HCT116 (cell line): ENCODE measurements around the gene KIRREL3. TPM values are rescaled to one million over a fixed set of nuclear protein-coding genes. Genes with fewer than 3 reads are reported as not detected.

Experiments
- ATAC-seq: fragments of 200-7000 bp; cut with Tn5 transposase; 2 replicates; pipeline ENCODE4 v1.9.1; 2020; ENCODE audit warnings: mild to moderate bottlenecking, moderate library complexity
- BruUV-seq: library from RNA; stranded (reverse); fragments of 400-500 nt; replicated peaks from 2 replicates; lab custom pipeline; 2021; lab: Mats Ljungman, UMichigan
- CTCF ChIA-PET: fragments of 300-600 bp; sonication (Branson Sonifier 250); formaldehyde crosslinking; loops from one replicate; lab custom pipeline; 2021; ENCODE audit warnings: antibody characterized with exemption; lab: Charles Lee
- POLR2A ChIA-PET: fragments of 300-600, 350-600 bp; sonication (Branson Sonifier 250); formaldehyde crosslinking; loops from one replicate; lab custom pipeline; 2021; ENCODE audit warnings: antibody characterized with exemption; lab: Charles Lee
- RAD21 ChIA-PET, 2 experiments: fragments of 300-600 bp; sonication (Branson Sonifier 250); formaldehyde crosslinking; loops; one replicate each; lab custom pipeline; 2023; ENCODE audit warnings: low total read pairs in 2 of 2; ENCODE audit not compliant: uncharacterized antibody in 2 of 2, unreplicated experiment in 2 of 2, low non-redundant PET in 1 of 2; lab: Charles Lee
- DNase-seq: peaks from one replicate; pipeline ENCODE4 v3.0.0-alpha.2; 2010; ENCODE audit warnings: low read depth, low spot score
- H2AFZ ChIP-seq: fragments of 200-600 bp; shearing (Covaris generic), sonication (generic); 2 replicates; pipeline ENCODE4 v1.6.1; 2017; ENCODE audit warnings: low read depth, mixed run types, mixed read lengths, antibody characterized with exemption, low read length; ENCODE audit not compliant: poor library complexity, severe bottlenecking
- H3K27ac ChIP-seq: 2 replicates; pipeline ENCODE4 v1.5.1; 2012; ENCODE audit warnings: low read depth, low read length
- H3K27me3 ChIP-seq: fragments of 200-600 bp; sonication (generic); 2 replicates; pipeline ENCODE4 v1.6.1; 2016; ENCODE audit warnings: mixed run types, low read length, mixed read lengths; ENCODE audit not compliant: insufficient read depth
- H3K36me3 ChIP-seq, 2 experiments: fragments of 200-500 bp in 1 of 2; fragments of 200-600 bp in 1 of 2; sonication (Bioruptor generic) in 1 of 2; sonication (generic) in 1 of 2; 2 replicates each; pipeline versions ENCODE4 v1.5.1 to v1.6.1; 2014 to 2016; ENCODE audit warnings: low read length in 2 of 2, inconsistent platforms in 1 of 2, mixed read lengths in 1 of 2, mixed run types in 1 of 2; ENCODE audit not compliant: insufficient read depth in 2 of 2, control insufficient read depth in 1 of 2
- H3K4me1 ChIP-seq, 2 experiments: fragments of 200-600 bp in 1 of 2; sonication (generic) in 1 of 2; 2 replicates each; pipeline versions ENCODE4 v1.5.1 to v1.6.1; 2012 to 2017; ENCODE audit warnings: low read length in 2 of 2, inconsistent platforms in 1 of 2, mild to moderate bottlenecking in 1 of 2, mixed read lengths in 1 of 2, mixed run types in 1 of 2, moderate library complexity in 1 of 2; ENCODE audit not compliant: insufficient read depth in 2 of 2, control insufficient read depth in 1 of 2
- H3K4me2 ChIP-seq: fragments of 200-600 bp; sonication (generic); 2 replicates; pipeline ENCODE4 v1.6.1; 2017; ENCODE audit warnings: mixed run types, low read length, mixed read lengths
- H3K4me3 ChIP-seq, 2 experiments: fragments of 200-600 bp in 1 of 2; sonication (generic) in 1 of 2; replicated peaks in 1 of 2; 2 replicates each; pipeline ENCODE4 v1.5.1; 2011 to 2016; ENCODE audit warnings: low read length in 2 of 2, control low read depth in 1 of 2, low read depth in 1 of 2, mild to moderate bottlenecking in 1 of 2, mixed read lengths in 1 of 2, mixed run types in 1 of 2
- H3K79me2 ChIP-seq: fragments of 200-600 bp; sonication (generic); 2 replicates; pipeline ENCODE4 v1.6.1; 2017; ENCODE audit warnings: mild to moderate bottlenecking, mixed run types, low read length, moderate library complexity, mixed read lengths; ENCODE audit not compliant: insufficient read depth
- H3K9ac ChIP-seq: fragments of 200-600 bp; sonication (generic); 2 replicates; pipeline ENCODE4 v1.6.1; 2016; ENCODE audit warnings: low read length, mixed read lengths
- H3K9me2 ChIP-seq: fragments of 200-600 bp; sonication (generic), shearing (Covaris generic); 2 replicates; pipeline ENCODE4 v1.6.1; 2017; ENCODE audit warnings: mixed run types, mild to moderate bottlenecking, moderate library complexity; ENCODE audit not compliant: insufficient read depth
- H3K9me3 ChIP-seq, 2 experiments: fragments of 200-500 bp in 1 of 2; fragments of 200-600 bp in 1 of 2; sonication (Bioruptor generic) in 1 of 2; sonication (generic) in 1 of 2; 2 replicates each; pipeline ENCODE4 v1.6.1; 2014 to 2017; ENCODE audit warnings: low read length in 2 of 2, mixed read lengths in 2 of 2, inconsistent platforms in 1 of 2, low read depth in 1 of 2, mild to moderate bottlenecking in 1 of 2, mixed run types in 1 of 2, moderate library complexity in 1 of 2; ENCODE audit not compliant: control insufficient read depth in 1 of 2, insufficient read depth in 1 of 2
- H4K20me1 ChIP-seq: fragments of 200-600 bp; sonication (generic), shearing (Covaris generic); 2 replicates; pipeline ENCODE4 v1.6.1; 2017; ENCODE audit warnings: mixed run types, mild to moderate bottlenecking, moderate library complexity; ENCODE audit not compliant: insufficient read depth
- CBX3 ChIP-seq: IDR thresholded peaks from 2 replicates; pipeline ENCODE4 v1.6.1; 2012; ENCODE audit warnings: low read depth
- EGR1 ChIP-seq: IDR thresholded peaks from 2 replicates; pipeline ENCODE4 v1.6.1; 2012; ENCODE audit warnings: low read depth
- RAD21 ChIP-seq: IDR thresholded peaks from 2 replicates; pipeline ENCODE4 v1.6.1; 2012; ENCODE audit warnings: low read depth, mild to moderate bottlenecking
- SIN3A ChIP-seq: IDR thresholded peaks from 2 replicates; pipeline ENCODE4 v1.6.1; 2012; ENCODE audit warnings: low read depth
- YY1 ChIP-seq: IDR thresholded peaks from 2 replicates; pipeline ENCODE4 v1.6.1; 2011; ENCODE audit warnings: low read length, low read depth, moderate library complexity, mild to moderate bottlenecking; ENCODE audit not compliant: insufficient replicate concordance; ENCODE audit errors: extremely low read depth
- intact Hi-C: fragments of 100-400 bp; cut with micrococcal nuclease; formaldehyde crosslinking; loops from 2 replicates; pipeline ENCODE4 v1.10.0; 2022
- total RNA-seq: library from RNA; stranded (reverse); gene quantifications from one replicate; pipeline ENCODE4 v1.2.1, GENCODE V29; 2021; ENCODE audit not compliant: unreplicated experiment
- TF ChIP-seq, protein P1 (sequence below), 3 experiments: fragments of 200-600 bp in 1 of 3; sonication (generic) in 1 of 3; IDR thresholded peaks in 2 of 3; conservative IDR thresholded peaks in 1 of 3; 2 replicates each; pipeline ENCODE4 v1.5.1; 2012 to 2017; ENCODE audit warnings: low read depth in 2 of 3, low read length in 2 of 3, antibody characterized with exemption in 1 of 3, borderline replicate concordance in 1 of 3, control low read depth in 1 of 3, mild to moderate bottlenecking in 1 of 3, mixed read lengths in 1 of 3, mixed run types in 1 of 3, moderate library complexity in 1 of 3; ENCODE audit not compliant: insufficient read depth in 1 of 3
- TF ChIP-seq, protein P2 (sequence below): IDR thresholded peaks from 2 replicates; pipeline ENCODE4 v1.6.1; 2012

Gene KIRREL3
- total RNA-seq, 1 experiment from 2014 or later: not detected

DNA sequence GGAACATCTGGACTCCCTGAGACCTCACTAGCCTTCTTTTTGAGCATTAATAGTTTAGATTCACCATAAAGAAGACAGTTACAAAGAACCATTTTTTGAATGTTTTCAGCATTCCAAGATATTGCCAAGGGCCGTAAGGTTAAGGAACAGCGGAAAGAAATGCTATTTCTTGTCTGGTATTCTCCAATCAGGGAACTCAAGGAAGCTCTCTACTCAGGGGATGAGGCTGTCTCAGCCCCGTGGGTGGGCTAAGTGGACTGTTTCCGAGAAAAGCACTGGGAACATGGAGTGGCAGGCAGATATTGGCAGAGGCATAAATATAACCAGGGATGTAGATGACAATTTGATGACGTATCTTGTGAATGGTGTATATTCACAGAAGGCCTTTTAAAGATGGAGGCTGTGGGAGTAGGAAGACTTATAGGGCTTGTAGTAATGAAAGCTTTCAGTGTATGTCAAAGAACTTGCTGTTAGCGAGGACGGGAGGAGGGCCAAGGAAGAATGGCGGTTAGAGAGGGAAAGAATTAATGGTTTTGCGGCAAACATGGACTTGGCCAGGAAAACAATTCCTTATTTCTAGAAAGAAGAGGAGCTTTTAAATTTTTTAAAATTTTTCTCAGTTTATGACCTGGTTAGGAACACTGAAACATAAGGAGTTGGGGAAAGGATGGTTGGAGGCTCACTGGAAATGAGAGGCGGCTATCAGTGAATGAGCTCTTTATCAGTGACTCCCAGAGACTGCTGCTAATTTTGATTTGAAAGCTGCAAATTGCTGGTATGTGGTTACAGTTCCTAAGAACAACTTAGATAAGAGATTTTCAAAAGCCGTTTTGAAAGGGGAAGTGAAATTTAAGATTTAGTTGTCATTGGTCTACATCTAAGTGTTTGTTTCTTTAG is 580.5 kb downstream of the KIRREL3 start:
- H4K20me1 ChIP-seq: no peaks in the 10 kb centered on the region
- no peaks in the 10 kb centered on the region for H3K4me1 ChIP-seq
- ChIA-PET POLR2A (no interaction called here), RAD21 (no interaction called here), CTCF (interaction anchor here (1.6 kb wide), 1 partner anchor 21 kb away, joined by 3 read pairs; no protein-coding TSS in a partner anchor)
- no peak overlapping the region for H2AFZ ChIP-seq
- no TSS peak for BruUV-seq
- TF ChIP-seq CBX3 (no peak), EGR1 (no peak), YY1 (no peak), SIN3A (no peak), RAD21 (no peak)
- TF ChIP-seq, protein P1, sequence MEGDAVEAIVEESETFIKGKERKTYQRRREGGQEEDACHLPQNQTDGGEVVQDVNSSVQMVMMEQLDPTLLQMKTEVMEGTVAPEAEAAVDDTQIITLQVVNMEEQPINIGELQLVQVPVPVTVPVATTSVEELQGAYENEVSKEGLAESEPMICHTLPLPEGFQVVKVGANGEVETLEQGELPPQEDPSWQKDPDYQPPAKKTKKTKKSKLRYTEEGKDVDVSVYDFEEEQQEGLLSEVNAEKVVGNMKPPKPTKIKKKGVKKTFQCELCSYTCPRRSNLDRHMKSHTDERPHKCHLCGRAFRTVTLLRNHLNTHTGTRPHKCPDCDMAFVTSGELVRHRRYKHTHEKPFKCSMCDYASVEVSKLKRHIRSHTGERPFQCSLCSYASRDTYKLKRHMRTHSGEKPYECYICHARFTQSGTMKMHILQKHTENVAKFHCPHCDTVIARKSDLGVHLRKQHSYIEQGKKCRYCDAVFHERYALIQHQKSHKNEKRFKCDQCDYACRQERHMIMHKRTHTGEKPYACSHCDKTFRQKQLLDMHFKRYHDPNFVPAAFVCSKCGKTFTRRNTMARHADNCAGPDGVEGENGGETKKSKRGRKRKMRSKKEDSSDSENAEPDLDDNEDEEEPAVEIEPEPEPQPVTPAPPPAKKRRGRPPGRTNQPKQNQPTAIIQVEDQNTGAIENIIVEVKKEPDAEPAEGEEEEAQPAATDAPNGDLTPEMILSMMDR (IDR thresholded peaks at IDR 0.05 in 2 of 3, conservative IDR thresholded peaks at IDR 0.05 in 1 of 3; ENCODE audit: borderline replicate concordance in 1 of 3, insufficient read depth in 1 of 3, low read depth in 2 of 3, low read length in 2 of 3): no peak
- TF ChIP-seq, protein P2, sequence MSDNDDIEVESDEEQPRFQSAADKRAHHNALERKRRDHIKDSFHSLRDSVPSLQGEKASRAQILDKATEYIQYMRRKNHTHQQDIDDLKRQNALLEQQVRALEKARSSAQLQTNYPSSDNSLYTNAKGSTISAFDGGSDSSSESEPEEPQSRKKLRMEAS: no peak
- no peaks in the 10 kb centered on the region for H3K9me3 ChIP-seq
- H3K9ac ChIP-seq: no peak overlapping the region
- no peaks in the 10 kb centered on the region for H3K79me2 ChIP-seq
- ATAC-seq: no peak
- no peak overlapping the region for H3K4me3 ChIP-seq
- H3K27me3 ChIP-seq: no peaks in the 10 kb centered on the region
- no peaks in the 10 kb centered on the region for H3K9me2 ChIP-seq
- intact Hi-C loops: no loop called here
- DNase-seq: no peak
- H3K27ac ChIP-seq: no peak overlapping the region
- no peaks in the 10 kb centered on the region for H3K36me3 ChIP-seq
- H3K4me2 ChIP-seq: no peak overlapping the region
